Measurements from ENCODE around the gene STT3A. TPM values are rescaled to one million over a fixed set of nuclear protein-coding genes. Genes with fewer than 3 reads are reported as not detected.

STT3A gene
- total RNA-seq, 1 experiment from 2014 or later: 156 TPM

- TF ChIP-seq POLR2AphosphoS5 (IDR thresholded peaks at IDR 0.05; ENCODE audit: low read depth, low read length) (no peak), EZH2phosphoT487 (IDR thresholded peaks at IDR 0.05; ENCODE audit: borderline replicate concordance) (no peak), TCF7L2 (IDR thresholded peaks at IDR 0.05; ENCODE audit: borderline replicate concordance, extremely low read depth, insufficient read depth, insufficient read length) (no peak), ZBTB33 (IDR thresholded peaks at IDR 0.05; ENCODE audit: extremely low read depth, insufficient replicate concordance, low read length) (no peak), RAD21 (IDR thresholded peaks at IDR 0.05; ENCODE audit: low read depth) (no peak), ZNF274 (IDR thresholded peaks at IDR 0.05; ENCODE audit: low read depth, low read length) (no peak), CBX3 (IDR thresholded peaks at IDR 0.05; ENCODE audit: low read depth) (no peak), EZH2 (IDR thresholded peaks at IDR 0.05) (no peak)
- TF ChIP-seq, protein P1, sequence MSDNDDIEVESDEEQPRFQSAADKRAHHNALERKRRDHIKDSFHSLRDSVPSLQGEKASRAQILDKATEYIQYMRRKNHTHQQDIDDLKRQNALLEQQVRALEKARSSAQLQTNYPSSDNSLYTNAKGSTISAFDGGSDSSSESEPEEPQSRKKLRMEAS (IDR thresholded peaks at IDR 0.05): no peak
- TF ChIP-seq, protein P2, sequence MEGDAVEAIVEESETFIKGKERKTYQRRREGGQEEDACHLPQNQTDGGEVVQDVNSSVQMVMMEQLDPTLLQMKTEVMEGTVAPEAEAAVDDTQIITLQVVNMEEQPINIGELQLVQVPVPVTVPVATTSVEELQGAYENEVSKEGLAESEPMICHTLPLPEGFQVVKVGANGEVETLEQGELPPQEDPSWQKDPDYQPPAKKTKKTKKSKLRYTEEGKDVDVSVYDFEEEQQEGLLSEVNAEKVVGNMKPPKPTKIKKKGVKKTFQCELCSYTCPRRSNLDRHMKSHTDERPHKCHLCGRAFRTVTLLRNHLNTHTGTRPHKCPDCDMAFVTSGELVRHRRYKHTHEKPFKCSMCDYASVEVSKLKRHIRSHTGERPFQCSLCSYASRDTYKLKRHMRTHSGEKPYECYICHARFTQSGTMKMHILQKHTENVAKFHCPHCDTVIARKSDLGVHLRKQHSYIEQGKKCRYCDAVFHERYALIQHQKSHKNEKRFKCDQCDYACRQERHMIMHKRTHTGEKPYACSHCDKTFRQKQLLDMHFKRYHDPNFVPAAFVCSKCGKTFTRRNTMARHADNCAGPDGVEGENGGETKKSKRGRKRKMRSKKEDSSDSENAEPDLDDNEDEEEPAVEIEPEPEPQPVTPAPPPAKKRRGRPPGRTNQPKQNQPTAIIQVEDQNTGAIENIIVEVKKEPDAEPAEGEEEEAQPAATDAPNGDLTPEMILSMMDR (IDR thresholded peaks at IDR 0.05 in 2 of 3, conservative IDR thresholded peaks at IDR 0.05 in 1 of 3; ENCODE audit: borderline replicate concordance in 1 of 3, insufficient read depth in 1 of 3, low read depth in 2 of 3, low read length in 2 of 3): no peak
- TF ChIP-seq, protein P3, sequence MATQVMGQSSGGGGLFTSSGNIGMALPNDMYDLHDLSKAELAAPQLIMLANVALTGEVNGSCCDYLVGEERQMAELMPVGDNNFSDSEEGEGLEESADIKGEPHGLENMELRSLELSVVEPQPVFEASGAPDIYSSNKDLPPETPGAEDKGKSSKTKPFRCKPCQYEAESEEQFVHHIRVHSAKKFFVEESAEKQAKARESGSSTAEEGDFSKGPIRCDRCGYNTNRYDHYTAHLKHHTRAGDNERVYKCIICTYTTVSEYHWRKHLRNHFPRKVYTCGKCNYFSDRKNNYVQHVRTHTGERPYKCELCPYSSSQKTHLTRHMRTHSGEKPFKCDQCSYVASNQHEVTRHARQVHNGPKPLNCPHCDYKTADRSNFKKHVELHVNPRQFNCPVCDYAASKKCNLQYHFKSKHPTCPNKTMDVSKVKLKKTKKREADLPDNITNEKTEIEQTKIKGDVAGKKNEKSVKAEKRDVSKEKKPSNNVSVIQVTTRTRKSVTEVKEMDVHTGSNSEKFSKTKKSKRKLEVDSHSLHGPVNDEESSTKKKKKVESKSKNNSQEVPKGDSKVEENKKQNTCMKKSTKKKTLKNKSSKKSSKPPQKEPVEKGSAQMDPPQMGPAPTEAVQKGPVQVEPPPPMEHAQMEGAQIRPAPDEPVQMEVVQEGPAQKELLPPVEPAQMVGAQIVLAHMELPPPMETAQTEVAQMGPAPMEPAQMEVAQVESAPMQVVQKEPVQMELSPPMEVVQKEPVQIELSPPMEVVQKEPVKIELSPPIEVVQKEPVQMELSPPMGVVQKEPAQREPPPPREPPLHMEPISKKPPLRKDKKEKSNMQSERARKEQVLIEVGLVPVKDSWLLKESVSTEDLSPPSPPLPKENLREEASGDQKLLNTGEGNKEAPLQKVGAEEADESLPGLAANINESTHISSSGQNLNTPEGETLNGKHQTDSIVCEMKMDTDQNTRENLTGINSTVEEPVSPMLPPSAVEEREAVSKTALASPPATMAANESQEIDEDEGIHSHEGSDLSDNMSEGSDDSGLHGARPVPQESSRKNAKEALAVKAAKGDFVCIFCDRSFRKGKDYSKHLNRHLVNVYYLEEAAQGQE (IDR thresholded peaks at IDR 0.05; ENCODE audit: low read depth): no peak
- TF ChIP-seq, protein P4, sequence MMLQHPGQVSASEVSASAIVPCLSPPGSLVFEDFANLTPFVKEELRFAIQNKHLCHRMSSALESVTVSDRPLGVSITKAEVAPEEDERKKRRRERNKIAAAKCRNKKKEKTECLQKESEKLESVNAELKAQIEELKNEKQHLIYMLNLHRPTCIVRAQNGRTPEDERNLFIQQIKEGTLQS (IDR thresholded peaks at IDR 0.05): no peak
- no peaks in the 10 kb centered on the region for H3K36me3 ChIP-seq (ENCODE audit: control insufficient read depth in 1 of 2, insufficient read depth in 2 of 2, low read length in 2 of 2)
- intact Hi-C loops (cut with micrococcal nuclease): no loop called here
- no peak overlapping the region for H3K4me3 ChIP-seq (replicated peaks in 1 of 2; ENCODE audit: low read depth in 1 of 2, low read length in 2 of 2)
- H3K4me2 ChIP-seq (ENCODE audit: low read length): no peak overlapping the region
- CTCF ChIA-PET: interaction anchor here (0.6 kb wide), 1 partner anchor 26 kb away, joined by 3 read pairs; no protein-coding TSS in a partner anchor
- H3K9ac ChIP-seq (ENCODE audit: low read length): no peak overlapping the region
- H3K27me3 ChIP-seq (ENCODE audit: insufficient read depth, low read length): no peaks in the 10 kb centered on the region
- H3K4me1 ChIP-seq (ENCODE audit: control insufficient read depth in 1 of 2, insufficient read depth in 2 of 2, low read length in 2 of 2): no peaks in the 10 kb centered on the region
- H3K9me3 ChIP-seq (ENCODE audit: control insufficient read depth in 1 of 2, insufficient read depth in 1 of 2, low read depth in 1 of 2, low read length in 2 of 2): no peaks in the 10 kb centered on the region
- H2AFZ ChIP-seq (ENCODE audit: low read depth, low read length, poor library complexity, severe bottlenecking): no peak overlapping the region
- no TSS peak for BruUV-seq (replicated peaks)
- POLR2A ChIA-PET: interaction anchor here (0.6 kb wide), 1 partner anchor 1016 kb away, joined by 3 read pairs; no protein-coding TSS in a partner anchor
- no peaks in the 10 kb centered on the region for H3K79me2 ChIP-seq (ENCODE audit: insufficient read depth, low read length)
- RAD21 ChIA-PET (ENCODE audit: low non-redundant PET in 1 of 2, low total read pairs in 2 of 2, uncharacterized antibody in 2 of 2, unreplicated experiment in 2 of 2): no interaction called here
- no peaks in the 10 kb centered on the region for H4K20me1 ChIP-seq (ENCODE audit: insufficient read depth)
- H3K27ac ChIP-seq (ENCODE audit: low read depth, low read length): no peak overlapping the region
- no peak for ATAC-seq
- no peak for DNase-seq (ENCODE audit: low read depth, low spot score)
- H3K9me2 ChIP-seq (ENCODE audit: insufficient read depth): no peaks in the 10 kb centered on the region
These were observed 39.7 kb upstream of the STT3A start for GRCh38 chr11:125552927-125553326.
